NCI-H510A treated with DMSO at 0.1 percent for 48 hours (cell line): ENCODE results near the gene PRKG2.
"Not testable (repeated sequence)": the region's sequence is repeated elsewhere in the genome, so short reads cannot be mapped to it uniquely, and the experiment has no call there.

Experiments
- DNase-seq: peaks from one replicate; lab custom pipeline; 2025; lab: John Stamatoyannopoulos, UW

PRKG2 gene, protein sequence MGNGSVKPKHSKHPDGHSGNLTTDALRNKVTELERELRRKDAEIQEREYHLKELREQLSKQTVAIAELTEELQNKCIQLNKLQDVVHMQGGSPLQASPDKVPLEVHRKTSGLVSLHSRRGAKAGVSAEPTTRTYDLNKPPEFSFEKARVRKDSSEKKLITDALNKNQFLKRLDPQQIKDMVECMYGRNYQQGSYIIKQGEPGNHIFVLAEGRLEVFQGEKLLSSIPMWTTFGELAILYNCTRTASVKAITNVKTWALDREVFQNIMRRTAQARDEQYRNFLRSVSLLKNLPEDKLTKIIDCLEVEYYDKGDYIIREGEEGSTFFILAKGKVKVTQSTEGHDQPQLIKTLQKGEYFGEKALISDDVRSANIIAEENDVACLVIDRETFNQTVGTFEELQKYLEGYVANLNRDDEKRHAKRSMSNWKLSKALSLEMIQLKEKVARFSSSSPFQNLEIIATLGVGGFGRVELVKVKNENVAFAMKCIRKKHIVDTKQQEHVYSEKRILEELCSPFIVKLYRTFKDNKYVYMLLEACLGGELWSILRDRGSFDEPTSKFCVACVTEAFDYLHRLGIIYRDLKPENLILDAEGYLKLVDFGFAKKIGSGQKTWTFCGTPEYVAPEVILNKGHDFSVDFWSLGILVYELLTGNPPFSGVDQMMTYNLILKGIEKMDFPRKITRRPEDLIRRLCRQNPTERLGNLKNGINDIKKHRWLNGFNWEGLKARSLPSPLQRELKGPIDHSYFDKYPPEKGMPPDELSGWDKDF

DNA sequence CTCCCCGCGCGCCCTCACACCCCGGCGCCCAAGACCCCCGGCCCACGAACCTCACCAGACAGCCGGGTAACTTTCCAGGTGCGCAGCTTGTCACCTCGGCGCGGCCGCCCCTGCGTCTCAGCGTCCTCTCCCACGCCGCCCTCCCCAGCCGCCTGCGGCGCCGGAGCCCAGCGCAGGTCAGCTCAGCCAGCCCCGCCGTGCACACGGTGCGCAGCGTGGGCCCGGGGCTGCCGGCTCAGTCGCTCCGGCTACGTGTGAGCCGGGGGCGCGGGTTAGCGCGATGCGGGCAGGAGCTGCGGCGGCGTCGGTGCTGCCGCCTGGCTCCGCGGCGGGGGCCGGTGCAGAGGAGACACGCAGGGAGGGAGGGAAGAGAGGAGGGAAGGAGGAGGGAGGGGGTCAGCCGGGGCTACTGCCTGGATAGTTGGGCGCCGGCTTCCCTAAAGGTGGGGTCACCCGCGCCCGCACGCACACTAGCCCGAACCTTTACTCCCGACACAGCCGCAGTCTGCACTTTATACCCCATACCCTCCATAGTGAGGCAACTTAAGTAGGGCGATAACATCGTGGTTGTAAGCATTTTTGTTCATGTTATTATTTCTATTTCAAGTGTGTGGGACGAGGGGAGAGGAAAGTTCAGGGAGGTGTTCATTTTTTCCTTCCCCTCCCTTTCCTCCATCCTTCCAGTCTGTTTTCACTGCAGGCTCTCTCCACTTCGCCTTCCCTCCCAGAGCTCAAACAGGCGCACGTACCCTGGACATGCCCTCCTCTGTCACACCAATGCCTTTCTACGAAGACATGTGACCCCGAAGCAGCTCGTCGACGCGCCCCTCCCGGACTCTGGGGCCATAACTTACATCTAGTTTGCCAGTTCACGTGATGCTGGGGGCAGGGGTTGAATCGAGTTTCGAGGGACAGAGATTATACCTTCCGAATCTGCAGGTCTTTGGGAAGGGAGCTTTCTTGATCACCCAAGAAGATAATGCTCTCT lies at the start of gene PRKG2:
TSS of gene PRKG2 (minus strand) at position 342 of the 988 bp plus-strand sequence. CDS start 10,175 bp downstream, outside the sequence.
- DNase-seq, result peak; percentile 0

DNA sequence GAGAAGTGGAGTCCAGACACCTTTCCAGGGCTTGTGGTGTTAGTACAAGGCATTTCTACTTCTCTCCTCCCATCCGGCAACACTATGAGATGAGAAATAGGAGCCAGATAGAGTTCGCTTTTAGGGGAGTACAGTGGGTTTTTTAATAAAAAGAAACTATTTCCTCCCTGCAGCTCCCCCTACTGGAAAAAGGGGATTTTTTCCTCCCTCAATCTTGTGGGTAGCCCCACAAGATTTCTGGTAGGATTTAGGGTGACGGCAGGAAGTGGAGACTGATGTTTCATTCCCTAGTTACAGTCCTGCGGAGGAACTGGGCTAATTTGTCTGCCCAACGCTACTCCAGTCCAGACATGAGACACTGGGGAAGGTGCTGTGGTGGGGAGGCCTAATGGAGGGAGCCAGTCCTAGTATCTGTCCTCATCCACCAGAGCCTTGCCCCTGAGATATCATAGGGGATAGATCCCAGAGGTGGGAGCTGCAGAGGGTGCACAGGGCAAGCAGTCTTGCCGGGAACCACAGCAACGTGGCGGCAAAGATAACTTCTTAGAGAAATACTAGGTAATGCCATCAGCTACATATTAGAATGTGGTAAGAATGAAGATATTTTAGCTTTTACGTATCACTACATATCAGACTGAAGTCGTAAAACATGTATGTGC lies 45.5 kb upstream of the PRKG2 start:
- no peak for DNase-seq

DNA sequence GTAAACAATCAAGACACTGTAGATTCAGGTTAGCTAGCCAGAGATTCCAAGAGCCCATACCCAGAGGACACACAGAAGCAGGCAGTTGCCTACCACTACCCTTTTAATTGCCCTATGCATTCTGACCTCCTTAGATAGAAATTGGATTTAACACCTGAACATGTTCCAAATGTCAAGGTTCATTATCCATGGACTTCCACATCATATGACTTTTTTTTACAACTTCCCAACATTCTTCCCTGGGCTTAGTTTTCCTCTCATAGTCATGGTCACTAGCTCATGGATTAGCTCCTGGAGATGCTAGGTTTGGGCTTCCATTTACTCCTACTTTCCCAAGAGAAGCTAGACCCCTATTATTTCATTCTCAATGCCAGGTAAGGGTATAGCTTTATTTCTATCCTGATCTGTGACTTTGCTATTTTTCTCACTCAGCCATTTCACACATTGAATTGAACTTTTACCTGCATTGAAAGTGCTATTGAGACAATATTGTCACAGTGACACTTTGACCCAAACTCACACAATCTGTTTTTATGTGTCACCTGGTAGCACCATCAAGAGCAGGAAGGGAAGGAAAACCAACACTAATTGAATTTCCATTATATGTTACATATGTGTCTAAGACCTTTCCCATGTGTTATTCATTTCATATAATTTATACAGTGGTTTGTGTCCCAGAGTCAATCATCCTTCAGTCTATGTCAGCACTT lies 44.0 kb upstream of the PRKG2 start:
- DNase-seq, result no peak

DNA sequence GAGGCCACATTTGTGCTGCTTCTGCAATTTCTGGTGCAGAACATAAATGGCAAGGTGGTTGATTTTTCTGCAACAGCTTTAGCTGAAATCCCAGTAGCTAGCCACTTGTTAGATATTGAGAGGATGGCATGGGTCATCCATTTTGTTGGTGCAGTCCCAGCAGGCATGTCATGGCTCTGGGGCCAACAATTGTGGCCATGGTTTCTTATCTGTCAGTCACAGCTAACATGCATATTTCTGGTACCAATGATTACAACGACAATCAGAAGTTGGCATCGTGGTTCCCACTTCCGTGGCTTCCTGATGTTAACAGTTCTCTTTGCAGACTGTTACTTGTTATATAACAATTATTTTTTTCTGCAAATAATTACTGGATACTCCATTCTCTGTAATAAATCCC lies 42.8 kb upstream of the PRKG2 start:
- DNase-seq, result no peak

DNA sequence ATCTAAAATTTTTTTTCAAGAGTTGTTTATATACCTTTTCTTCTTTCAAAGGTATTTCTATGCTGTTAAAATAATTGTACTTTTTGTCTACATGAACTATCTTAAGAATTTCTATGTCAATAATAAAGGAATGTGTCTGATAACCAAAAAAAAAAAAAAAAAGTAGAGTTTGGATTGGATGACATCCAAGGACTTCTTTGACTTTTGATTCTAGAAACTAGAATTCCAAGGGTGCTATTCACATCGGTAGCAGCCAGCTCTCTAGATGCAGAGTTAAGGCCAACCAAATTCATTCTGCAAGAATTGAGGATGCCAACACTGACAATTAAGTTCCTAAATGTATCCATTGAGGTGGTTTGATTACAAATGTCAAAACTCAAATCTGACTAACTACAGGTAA lies 42.0 kb upstream of the PRKG2 start:
- no peak for DNase-seq

DNA sequence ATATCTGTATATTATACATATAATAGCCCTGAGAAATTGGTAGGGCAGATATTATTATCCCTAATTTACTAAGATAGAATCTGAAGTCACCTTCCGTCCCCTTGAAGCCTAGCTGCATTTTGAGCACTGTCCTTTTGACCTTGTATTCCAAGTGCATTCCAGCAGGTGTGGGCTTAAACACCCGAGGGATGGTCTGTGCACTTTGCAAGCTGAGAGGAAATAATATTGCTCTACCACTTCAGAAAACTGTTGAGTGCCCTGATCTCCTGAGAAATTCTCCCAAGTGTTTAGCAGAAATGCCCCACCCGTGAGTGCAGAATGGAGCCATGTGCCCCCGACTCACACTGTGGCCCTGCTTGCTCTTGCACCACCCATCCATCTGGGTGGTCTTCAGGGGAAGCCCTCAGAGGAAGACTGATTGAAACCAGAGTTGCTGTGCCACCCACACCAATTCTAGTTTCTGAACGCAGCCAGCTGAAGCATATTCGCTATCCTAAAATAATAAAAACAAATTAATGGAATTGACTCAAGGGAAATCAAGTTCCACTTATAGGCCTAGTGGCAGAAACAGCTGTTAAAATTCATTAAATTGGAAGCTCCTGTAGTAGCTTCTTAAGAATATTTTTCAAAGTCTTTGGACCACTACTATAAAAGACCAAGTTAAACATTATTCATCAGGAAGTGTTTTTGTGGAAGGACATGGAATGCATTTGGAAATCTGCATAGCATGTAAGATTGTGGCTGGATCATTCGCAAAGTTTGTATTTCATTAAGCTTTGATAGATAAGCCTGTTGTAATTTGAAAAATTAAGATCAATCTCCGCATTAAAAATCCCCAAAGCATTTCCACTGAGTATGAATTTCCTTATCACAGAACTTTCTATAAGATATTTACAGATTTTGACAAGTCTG lies 41.3 kb upstream of the PRKG2 start:
- no peak for DNase-seq

DNA sequence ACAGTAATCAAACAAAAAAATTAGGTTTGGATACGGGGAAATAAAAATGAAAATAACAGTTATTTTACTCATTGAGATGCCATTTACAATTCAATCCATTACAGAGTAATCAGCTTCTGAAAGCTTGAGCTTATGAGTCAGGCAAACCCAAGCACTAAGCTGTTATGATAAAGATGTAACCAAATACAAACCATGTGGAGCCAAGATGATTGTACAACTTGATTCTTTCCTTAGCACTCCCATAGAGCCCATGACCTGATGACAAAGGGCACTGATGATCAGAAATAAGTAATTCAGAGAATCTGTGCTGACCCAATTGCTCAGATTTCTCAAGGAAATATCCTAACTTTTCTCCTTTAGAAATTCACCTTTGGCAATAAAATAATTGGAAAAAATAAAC lies 40.5 kb upstream of the PRKG2 start:
- DNase-seq, result no peak

DNA sequence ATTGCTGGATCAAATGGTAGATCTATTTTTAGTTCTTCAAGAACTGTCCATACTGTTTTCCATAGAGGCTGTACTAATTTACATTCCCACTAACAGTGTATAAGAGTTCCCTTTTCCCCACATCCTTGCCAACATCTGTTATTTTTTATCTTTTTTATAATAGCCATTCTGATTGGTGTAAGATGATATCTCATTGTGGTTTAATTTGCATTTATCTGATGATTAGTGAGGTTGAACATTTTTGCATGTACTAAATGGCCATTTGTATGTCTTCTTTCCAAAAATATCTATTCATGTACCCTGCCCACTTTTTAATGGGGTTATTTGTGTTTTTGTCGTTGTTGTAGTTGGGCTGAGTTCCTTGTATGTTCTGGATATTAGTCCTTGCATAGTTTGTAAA lies 35.4 kb upstream of the PRKG2 start:
- no peak for DNase-seq

DNA sequence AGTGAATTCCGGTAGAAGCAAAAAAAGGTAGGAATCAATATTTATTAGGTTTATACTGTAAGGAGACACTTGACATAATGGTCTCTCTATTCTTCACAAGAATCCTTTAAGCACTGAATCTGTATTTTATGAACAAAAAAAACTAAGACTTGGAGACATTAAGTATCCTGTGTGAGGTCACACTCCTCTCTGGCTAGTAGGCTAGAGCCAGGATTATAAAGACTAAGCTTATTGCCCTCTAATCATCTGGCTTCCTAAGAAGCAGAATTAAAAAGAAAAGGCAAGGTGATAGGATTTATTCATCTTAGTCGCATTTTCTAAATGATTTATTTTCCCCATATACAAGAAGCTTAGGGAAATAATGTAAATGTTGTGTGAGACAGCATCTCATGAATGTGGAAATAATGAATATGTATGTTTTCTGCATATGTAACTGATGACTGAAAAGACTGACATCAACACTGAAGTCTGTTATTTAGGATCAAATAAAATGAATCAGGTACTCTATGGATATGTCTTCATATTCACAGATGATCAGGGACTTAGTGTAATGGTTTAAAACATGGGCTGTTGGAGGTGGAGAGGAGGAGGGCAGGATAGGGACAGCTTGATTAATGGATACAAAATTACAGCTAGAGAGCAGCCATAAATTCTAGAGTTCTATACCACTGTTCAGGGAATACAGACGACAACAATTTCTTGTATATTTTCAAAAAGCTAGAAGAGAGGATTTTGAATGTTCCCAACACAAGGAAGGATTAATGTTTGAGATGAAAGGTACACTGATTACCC lies 30.4 kb upstream of the PRKG2 start:
- no peak for DNase-seq

DNA sequence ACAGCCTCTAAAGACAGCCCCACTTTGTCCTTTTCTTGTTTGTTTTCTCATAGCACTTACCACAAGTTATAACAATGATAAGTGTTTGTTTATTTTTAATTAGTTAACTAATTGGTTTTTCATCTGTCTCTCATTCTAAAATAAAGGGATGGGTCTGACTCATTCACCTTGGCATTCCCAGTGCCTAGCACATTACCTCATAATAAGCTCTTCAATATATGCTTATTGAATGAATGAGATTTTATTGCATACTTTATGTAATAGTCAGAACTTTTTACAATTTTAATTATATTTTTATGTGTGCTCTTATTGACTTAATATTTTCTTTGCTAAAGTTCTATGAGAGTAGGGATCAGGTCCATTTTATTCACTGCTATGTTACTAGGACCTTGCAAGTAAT lies 22.8 kb upstream of the PRKG2 start:
- no peak for DNase-seq

DNA sequence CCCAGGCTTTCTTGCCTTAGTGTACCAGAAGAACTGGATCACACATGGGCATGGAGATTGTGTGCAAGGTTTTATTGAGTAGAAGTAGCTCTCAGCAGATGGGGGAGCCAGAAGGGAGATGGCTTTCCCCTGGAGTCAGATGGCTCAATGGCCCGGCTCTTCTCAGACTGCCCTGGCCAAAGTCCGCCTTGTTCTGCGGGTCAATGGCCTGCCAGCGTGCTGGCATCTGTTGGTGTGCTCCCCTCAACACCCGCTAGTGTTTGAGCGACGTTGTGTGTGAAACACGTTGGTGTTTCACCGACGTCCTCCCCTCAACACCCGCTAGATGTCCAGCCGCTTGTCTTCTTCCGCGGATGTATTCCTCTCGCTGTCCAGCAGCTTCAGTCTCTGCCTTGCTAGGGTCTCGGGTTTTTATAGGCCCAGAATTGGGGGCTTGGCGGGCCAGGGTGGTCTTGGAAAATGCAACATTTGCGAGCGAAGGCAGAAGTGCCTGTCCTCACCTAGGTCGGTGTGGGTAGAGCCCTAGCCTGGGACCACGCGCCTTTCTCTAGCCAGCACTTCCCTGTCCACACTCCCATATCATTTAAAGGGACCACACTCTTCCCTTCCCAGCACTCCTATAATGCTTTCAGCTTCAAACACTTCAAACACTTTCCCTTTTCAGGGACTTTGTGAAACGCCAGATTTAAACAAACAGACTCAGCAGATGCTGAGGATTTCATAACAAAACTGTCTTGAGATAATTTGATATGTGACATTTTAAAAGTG lies 21.1 kb upstream of the PRKG2 start:
- no peak for DNase-seq

DNA sequence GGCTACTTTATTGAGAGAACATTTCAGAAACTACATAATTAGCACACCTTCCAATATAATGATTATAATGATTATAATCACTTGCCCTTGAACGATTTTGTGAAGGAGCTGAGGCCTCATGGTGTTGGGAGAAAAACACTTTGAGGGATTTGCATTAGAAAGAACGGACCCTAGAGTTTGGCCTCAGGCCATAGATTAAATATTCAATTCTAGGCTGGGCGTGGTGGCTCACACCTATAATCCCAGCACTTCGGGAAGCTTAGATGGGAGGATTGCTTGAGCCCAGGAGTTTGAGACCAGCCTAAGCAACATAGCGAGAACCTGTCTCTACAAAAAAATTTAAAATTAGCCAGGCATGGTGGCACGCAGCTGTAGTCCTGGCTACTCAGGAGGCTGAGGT lies 12.9 kb upstream of the PRKG2 start:
- DNase-seq, result no peak

DNA sequence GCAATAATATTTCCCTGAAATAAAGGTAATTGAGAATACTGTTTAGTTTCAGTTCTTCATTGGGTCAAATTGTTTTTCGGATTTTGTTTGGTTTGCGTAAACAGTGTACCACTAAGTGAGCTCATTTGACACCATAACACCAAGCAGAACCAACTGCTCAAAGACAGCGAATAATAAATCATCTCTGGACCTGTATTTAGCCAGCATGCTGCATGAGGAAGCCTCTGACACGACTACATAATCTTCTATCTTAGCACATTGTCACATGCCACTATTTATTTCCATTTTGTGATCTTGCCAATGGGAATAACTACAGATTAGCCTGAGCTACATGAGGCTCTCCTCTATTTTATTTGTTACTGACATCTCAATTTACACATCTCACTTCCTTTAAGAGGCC lies 12.1 kb upstream of the PRKG2 start:
- no peak for DNase-seq

DNA sequence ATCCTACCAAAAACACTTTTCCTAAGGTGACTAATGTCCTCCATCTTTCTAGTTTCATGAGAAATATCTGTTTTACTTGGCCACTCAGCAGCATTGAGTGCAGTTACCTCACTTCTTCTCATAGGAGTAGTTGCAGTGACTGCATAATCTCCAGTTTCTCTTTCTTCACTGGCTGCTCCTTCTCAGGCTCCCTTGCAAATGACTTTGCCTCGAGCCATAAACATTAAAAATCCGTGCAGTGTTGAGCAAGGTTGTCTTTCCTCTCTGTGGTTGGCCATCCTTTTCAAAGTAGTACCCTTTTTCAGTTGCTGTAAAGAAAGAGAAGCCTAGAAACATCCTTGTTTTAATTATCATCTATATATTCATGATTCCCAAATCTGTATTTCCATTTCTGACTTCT lies 10.2 kb upstream of the PRKG2 start:
- no peak for DNase-seq

DNA sequence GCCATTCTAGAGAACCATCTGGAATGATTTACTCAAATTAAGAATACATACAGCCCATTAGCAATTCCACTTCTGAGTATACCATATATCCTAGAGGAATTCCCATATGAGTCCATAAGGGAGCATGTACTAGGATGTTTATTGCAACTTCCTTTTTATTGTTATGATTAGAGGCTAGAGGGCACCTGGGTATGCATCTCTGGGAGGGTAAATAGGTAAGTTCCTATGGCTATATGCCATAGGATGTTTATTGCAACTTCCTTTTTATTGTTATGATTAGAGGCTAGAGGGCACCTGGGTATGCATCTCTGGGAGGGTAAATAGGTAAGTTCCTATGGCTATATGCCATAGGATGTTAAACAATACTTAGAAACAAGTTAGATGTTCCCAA lies 7.1 kb upstream of the PRKG2 start:
- DNase-seq, result not testable (repeated sequence)

DNA sequence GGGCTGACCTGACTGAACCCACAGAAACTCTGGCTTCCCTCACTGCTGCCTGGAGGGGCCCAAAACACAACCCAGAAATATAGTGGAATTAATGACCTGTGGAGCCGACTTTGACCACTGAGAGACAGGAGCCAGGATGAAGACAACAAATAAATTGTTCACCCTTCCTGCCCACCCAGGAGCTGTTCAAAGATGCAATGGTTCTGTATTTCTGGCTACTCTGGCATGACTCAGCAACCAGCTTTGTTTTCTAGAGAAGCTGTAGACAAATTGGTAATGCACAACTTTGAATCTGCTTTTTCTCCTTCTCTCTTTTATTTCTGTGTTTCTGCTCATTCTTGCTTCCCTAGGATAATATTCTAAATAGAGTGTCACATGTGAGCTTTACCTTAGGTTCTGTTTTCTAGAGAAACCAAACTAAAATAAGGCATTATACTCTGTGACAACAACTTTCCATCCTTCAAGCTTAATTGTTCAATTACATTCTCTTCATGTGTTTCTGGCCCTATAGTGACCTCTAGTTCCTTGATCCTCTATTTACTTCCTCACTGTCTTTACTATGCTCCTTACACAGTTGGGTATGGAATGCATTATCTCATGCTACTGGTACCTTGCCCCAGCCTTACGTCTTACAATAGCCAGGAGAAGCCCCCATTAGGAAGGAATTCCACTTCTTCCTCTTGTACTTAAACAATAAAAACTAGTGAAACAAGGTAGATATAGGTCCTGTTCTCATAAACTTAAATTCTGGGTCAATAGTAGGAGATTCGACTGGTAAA lies 6.5 kb upstream of the PRKG2 start:
- DNase-seq, result no peak

DNA sequence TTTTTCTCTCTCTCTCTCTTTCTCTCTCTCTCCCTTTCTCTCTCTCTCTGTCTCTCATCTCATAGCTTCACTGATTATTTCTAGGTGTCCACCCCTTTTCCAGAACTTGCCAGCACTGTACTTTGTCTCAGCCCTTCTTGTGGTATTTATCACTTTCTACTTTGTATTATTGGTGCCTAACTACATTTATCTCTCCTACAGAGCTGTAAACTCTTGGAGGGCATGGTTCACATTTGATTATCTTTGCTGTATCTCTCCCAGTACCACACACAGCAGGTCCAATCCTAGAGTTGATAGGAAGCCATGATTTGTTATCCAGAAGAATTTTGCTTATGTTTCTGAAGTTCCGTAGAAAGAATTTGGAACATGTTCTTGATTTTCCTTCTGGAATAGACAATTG lies 5.2 kb upstream of the PRKG2 start:
- no peak for DNase-seq

DNA sequence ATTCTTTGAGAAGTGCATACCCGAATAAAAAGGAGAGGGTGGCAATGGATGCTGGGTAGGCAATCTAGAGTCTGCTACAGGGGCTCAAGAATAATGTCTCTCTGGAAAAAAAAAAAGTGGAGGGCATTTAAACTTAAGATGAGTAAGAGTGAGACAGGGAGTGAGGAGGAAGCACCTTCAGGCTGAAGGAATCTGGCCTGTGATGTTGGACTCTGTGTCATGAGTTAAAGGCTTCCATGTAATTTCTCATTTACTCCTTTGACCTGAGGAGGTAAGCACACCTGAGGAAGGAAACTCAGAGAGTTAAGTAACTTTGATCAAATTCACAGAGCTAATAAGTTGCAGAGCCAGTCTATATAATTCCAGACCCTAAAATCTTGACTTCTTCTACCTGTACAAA lies 3.2 kb upstream of the PRKG2 start:
- no peak for DNase-seq
